ENCODE results near the gene ARL5A. TPM values are rescaled to one million over a fixed set of nuclear protein-coding genes. Genes with fewer than 3 reads are reported as not detected.

The ARL5A gene
- total RNA-seq, 6 experiments from 2014 or later: 32.0 to 46.6 (median 39.9) TPM

DNA sequence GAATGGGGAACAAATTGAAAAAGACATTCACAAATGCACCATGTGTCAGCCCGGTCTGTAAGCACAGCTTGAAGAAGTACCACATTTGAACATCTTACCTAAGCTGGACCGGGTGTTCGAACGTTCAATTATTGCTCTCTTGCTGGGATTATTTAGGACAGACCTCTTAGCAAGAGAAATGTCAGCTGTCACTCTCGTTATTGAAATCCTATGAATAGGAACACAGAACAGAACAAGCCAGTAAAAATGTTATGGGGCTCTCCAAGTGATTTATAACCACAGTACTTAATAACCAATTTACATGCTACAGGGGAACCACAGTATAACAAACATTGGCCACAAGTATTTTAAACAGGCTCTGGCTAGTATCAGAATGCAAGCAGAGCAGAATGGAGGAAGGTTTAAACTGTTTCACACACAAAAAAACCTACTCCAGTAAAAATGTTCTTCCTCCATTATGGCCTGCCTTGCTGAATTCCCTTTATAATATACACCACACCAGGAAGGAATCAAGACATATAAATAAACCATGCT, 32.5 kb upstream of the ARL5A start:
- H3K4me1 Mint-ChIP-seq (ENCODE audit: low read depth): no peaks in the 10 kb centered on the region
- TF ChIP-seq, protein P1, sequence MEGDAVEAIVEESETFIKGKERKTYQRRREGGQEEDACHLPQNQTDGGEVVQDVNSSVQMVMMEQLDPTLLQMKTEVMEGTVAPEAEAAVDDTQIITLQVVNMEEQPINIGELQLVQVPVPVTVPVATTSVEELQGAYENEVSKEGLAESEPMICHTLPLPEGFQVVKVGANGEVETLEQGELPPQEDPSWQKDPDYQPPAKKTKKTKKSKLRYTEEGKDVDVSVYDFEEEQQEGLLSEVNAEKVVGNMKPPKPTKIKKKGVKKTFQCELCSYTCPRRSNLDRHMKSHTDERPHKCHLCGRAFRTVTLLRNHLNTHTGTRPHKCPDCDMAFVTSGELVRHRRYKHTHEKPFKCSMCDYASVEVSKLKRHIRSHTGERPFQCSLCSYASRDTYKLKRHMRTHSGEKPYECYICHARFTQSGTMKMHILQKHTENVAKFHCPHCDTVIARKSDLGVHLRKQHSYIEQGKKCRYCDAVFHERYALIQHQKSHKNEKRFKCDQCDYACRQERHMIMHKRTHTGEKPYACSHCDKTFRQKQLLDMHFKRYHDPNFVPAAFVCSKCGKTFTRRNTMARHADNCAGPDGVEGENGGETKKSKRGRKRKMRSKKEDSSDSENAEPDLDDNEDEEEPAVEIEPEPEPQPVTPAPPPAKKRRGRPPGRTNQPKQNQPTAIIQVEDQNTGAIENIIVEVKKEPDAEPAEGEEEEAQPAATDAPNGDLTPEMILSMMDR (IDR thresholded peaks at IDR 0.05): no peak

DNA sequence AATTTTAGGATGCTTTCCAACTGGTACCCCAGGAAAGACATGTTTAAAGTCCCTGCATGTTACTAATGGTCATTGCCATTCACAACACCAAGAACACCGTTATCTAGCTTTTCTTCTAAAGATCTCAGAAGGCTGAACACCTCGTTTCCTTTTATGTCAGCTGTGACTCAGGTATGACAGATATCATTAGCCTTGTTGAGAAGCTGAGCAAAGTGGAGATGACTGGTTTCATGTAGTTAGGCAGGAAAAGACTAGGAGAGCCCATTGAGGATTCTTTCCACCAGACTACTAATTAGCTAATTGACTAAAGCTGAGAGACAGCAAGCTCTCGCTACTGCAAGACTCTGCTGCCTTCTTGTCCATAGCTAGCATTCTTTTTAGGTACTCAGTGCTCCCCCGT, 32.0 kb upstream of the ARL5A start:
- Mint-ChIP-seq H3K9me3 (no peaks in the 10 kb centered on the region), H3K27me3 (ENCODE audit: insufficient read depth) (peaks cover 3% of the 10 kb centered on the region; the same call in 1 of the 2 replicates), H3K4me1 (ENCODE audit: low read depth) (no peaks in the 10 kb centered on the region), H3K36me3 (ENCODE audit: low read depth) (no peaks in the 10 kb centered on the region), H3K27ac (no peak overlapping the region), H3K4me3 (no peak overlapping the region)
- no peak for DNase-seq
- TF ChIP-seq, protein P1 (IDR thresholded peaks at IDR 0.05): no peak

More for the DNA sequence above, 32.5 kb upstream of the ARL5A start:
- Mint-ChIP-seq H3K27me3 (ENCODE audit: insufficient read depth) (peaks cover 6% of the 10 kb centered on the region), H3K4me3 (no peak overlapping the region), H3K9me3 (no peaks in the 10 kb centered on the region), H3K36me3 (ENCODE audit: low read depth) (no peaks in the 10 kb centered on the region), H3K27ac (no peak overlapping the region)
- no peak for DNase-seq

DNA sequence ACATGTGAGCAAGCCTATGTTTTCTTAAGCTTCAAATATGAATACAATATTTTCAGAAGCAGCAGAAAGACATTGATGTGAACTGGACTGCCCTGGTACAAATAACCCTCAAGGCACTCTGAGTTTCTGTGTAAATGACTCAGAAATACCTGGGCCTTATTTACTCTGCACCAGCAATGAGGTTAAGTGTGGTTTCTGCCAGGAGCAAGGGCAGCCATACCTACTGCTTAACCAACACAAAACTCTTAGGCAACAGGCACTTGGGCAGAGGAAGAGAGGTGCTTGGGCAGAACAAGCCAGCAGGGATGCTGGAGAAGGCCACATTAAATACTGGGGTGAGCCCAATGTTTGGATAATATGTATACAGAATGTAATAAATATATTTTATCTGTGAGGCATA, 29.4 kb upstream of the ARL5A start:
- H3K9me3 Mint-ChIP-seq: no peaks in the 10 kb centered on the region
- no peak overlapping the region for H3K4me3 Mint-ChIP-seq
- DNase-seq: no peak
- no peaks in the 10 kb centered on the region for H3K36me3 Mint-ChIP-seq (ENCODE audit: low read depth)
- peaks cover 2% of the 10 kb centered on the region; the same call in 1 of the 2 replicates for H3K27me3 Mint-ChIP-seq (ENCODE audit: insufficient read depth)
- TF ChIP-seq, protein P1 (IDR thresholded peaks at IDR 0.05): no peak
- no peak overlapping the region for H3K27ac Mint-ChIP-seq
- peaks cover 5% of the 10 kb centered on the region; the same call in 1 of the 2 replicates for H3K4me1 Mint-ChIP-seq (ENCODE audit: low read depth)

DNA sequence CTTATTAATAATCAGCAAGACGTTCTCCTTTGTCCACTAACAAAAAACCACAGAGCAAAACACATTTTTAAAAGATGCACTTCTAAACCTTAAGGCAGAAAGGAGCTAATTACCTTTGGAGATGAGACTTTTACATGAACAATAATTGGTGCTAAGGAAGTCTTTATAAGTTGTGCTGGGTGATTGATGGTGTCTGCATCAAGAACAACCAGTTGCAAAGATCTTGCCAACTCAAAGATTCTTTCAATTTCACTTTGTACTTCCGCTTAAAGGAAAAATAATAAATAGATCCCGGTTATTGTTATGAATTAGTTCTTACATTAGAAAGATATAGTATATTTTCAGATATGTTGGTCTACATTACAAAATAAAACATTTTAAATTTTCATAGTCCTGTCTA, 26.9 kb upstream of the ARL5A start:
- H3K27me3 Mint-ChIP-seq (ENCODE audit: insufficient read depth): 0 out of 2 replicates have a peak, but pooled peaks cover 2% of the 10 kb centered on the region
- H3K9me3 Mint-ChIP-seq: no peaks in the 10 kb centered on the region
- TF ChIP-seq, protein P1 (IDR thresholded peaks at IDR 0.05): no peak
- no peak for DNase-seq
- H3K27ac Mint-ChIP-seq: no peak overlapping the region
- H3K4me1 Mint-ChIP-seq (ENCODE audit: low read depth): peaks cover 13% of the 10 kb centered on the region
- H3K36me3 Mint-ChIP-seq (ENCODE audit: low read depth): no peaks in the 10 kb centered on the region
- H3K4me3 Mint-ChIP-seq: no peak overlapping the region

DNA sequence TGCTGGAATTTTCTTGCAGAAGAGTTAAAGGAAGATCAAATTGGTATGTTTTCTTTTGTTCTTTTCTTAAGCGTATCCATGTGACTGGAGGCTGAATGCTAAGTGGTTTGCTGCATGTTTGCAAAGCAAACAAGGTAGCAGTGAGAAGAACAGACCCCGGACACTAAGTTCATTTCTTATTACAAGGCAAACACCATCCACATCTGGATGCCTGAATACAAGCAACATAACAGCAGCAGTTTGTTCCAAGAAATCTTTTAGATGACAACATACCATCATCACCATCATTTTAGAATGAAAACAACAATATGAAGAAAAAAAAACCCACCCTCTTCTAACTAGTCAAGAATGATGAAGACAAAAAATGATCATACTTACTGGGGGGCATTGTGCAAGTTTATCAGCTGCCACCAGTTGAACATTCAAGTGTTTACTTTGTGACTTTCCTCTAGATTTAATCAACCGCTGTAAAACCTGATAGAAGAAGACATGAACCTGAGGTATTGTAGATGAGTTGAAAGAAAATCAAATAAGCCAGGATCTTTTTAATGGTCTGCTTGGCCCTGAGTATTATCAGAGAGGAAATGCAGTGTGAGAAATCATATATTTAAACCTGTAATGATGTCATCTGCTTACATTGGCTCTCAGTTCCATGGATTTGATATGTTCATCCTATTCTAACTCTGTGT, 25.0 kb upstream of the ARL5A start:
- H3K27ac Mint-ChIP-seq: no peak overlapping the region
- no peak for DNase-seq
- TF ChIP-seq, protein P1 (IDR thresholded peaks at IDR 0.05): no peak
- no peaks in the 10 kb centered on the region for H3K36me3 Mint-ChIP-seq (ENCODE audit: low read depth)
- H3K9me3 Mint-ChIP-seq: no peaks in the 10 kb centered on the region
- no peak overlapping the region for H3K4me3 Mint-ChIP-seq
- peaks cover 2% of the 10 kb centered on the region; the same call in 1 of the 2 replicates for H3K27me3 Mint-ChIP-seq (ENCODE audit: insufficient read depth)
- H3K4me1 Mint-ChIP-seq (ENCODE audit: low read depth): peaks cover 13% of the 10 kb centered on the region
